Heart left ventricle (tissue), 13 donors: ENCODE measurements around the gene PJVK.

Experiments used
- CTCF ChIP-seq, 12 donors: fragments of 200-600 bp; sonication (generic) in 4 of 12; IDR thresholded peaks; one replicate each; pipeline versions ENCODE4 v1.5.0 to v1.8.0; 2018 to 2022; ENCODE audit warnings: antibody characterized with exemption in 12 of 12, mild to moderate bottlenecking in 5 of 12
- POLR2A ChIP-seq, 2 donors: fragments of 450-650 bp; IDR thresholded peaks; one replicate each; pipeline ENCODE4 v1.6.1; 2017; ENCODE audit warnings: antibody characterized with exemption in 2 of 2, mild to moderate bottlenecking in 2 of 2, moderate library complexity in 2 of 2
- donor health status: ischemic (EF 13 %, LVEDD 7.1; RV severe dilation, severe dysfunction).
- donor health status: DM: no; HTN: yes; CAD: no.
- donor health status: DM: no; HTN: no; CAD: no.
- donor health status: ischemic (EF 25% LVEDD 6.9; RV normal size, moderate dysfunction).
- donor health status: ischemic (EF 25% LVEDD 5.7; RV mildly dilated, moderate dysfunction).
- donor health status: ischemic (EF 35%, LVEDD 5.7; RV mildly dilated, moderate dysfunction).
- donor health status: nonischemic (EF 11% LVEDD 7.7; RV severe dilation, severe dysfunction).
- donor health status: DM: yes; HTN: yes; CAD: no.
- donor health status: PGD.
- donor health status: ischemic (EF 29% LVEDD 5.4; RV normal size, mild dysfunction).
- donor health status: nonischemic (EF 23%, LVEDD 6.1; RV moderate dilation, normal function).

GRCh38 chr2:178476477-178476876 lies 25.3 kb downstream of the PJVK start:
- no peak for TF ChIP-seq CTCF (IDR thresholded peaks at IDR 0.05)
- TF ChIP-seq POLR2A (IDR thresholded peaks at IDR 0.05) = no peak
